GM18861 (cell line): Measurements from ENCODE around the gene SOX18.
A peak's percentile ranks its signal among the peaks of the same experiment; 100 is the strongest.

Experiments used
- ATAC-seq: cut with Tn5 transposase; IDR thresholded peaks from one replicate; pipeline ENCODE4 v1.9.1; 2021; ENCODE audit not compliant: unreplicated experiment

Gene SOX18

GRCh38 chr20:64080813-64081623, 31.6 kb upstream of the SOX18 start:
- no peak for ATAC-seq

GRCh38 chr20:64080013-64080812, 30.8 kb upstream of the SOX18 start, which contains the start of gene OPRL1:
TSS of gene OPRL1 (plus strand) at chr20:64080082. CDS start at chr20:64092721, 12,639 bp downstream.
- no peak for ATAC-seq

- ATAC-seq = peak; percentile 23
These were observed 30.0 kb upstream of the SOX18 start, which contains the start of gene RGS19 for GRCh38 chr20:64079273-64080012. TSS of gene RGS19 (minus strand) at chr20:64079518. CDS start at chr20:64076886, 2,632 bp downstream.

GRCh38 chr20:64078934-64079272, 29.5 kb upstream of the SOX18 start:
- no peak for ATAC-seq

GRCh38 chr20:64077876-64078551, 28.6 kb upstream of the SOX18 start:
- peak; percentile 23 for ATAC-seq

- ATAC-seq = no peak
These were observed 28.1 kb upstream of the SOX18 start for GRCh38 chr20:64077541-64077875.

- no peak for ATAC-seq
These were observed 27.7 kb upstream of the SOX18 start for GRCh38 chr20:64077094-64077493.

GRCh38 chr20:64076061-64076997, 26.9 kb upstream of the SOX18 start:
- no peak for ATAC-seq

- no peak for ATAC-seq
These were observed 26.1 kb upstream of the SOX18 start for GRCh38 chr20:64075556-64075955.

GRCh38 chr20:64074963-64075362, 25.5 kb upstream of the SOX18 start:
- ATAC-seq = no peak

- ATAC-seq = no peak
These were observed 24.8 kb upstream of the SOX18 start for GRCh38 chr20:64074184-64074789.

GRCh38 chr20:64073476-64074183, 24.2 kb upstream of the SOX18 start:
- no peak for ATAC-seq

- ATAC-seq = no peak
These were observed 23.1 kb upstream of the SOX18 start for GRCh38 chr20:64072498-64073063.

- no peak for ATAC-seq
These were observed 22.2 kb upstream of the SOX18 start for GRCh38 chr20:64071341-64072332.

- no peak for ATAC-seq
These were observed 21.0 kb upstream of the SOX18 start for GRCh38 chr20:64070244-64070993.

- ATAC-seq = no peak
These were observed 20.3 kb upstream of the SOX18 start for GRCh38 chr20:64069614-64070243.
